Stimulated activated CD8-positive, alpha-beta memory T cell treated with anti-CD3 and anti-CD28 coated beads, Interleukin-2, amount 100 ng/mL, for 48 hours (primary cell): ENCODE data around the gene CEP43.
A peak's percentile ranks its signal among the peaks of the same experiment; 100 is the strongest.

Source experiments
- DNase-seq, 2 donors: peaks; one replicate each; pipeline ENCODE4 v3.0.0-alpha.2; 2020; ENCODE audit warnings: low read depth in 2 of 2

CEP43 gene

GRCh38 chr6:166969390-166970002 is 29.7 kb upstream of the CEP43 start:
- no peak for DNase-seq

GRCh38 chr6:166970091-166970490 is 29.1 kb upstream of the CEP43 start:
- DNase-seq = no peak

DNA sequence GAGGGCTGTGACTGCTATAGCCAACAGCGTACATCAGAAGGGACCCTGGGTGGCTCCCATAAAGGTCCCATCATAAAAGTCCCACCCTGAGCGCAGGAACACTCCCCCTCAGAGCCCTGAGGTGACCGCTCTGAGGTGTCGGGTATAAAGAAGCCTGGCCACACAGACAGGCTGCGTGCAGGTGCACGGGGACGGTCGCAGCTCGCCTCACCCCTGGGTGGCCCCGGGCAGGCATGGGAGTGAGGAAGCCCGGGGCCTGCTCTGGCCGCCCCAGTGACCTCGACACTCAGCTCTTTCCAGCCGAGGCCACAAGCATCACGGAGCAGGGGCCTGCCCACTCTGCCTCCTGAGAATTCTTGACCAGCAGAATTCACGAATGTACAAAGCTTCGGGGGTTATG is 28.4 kb upstream of the CEP43 start:
- no peak for DNase-seq

DNA sequence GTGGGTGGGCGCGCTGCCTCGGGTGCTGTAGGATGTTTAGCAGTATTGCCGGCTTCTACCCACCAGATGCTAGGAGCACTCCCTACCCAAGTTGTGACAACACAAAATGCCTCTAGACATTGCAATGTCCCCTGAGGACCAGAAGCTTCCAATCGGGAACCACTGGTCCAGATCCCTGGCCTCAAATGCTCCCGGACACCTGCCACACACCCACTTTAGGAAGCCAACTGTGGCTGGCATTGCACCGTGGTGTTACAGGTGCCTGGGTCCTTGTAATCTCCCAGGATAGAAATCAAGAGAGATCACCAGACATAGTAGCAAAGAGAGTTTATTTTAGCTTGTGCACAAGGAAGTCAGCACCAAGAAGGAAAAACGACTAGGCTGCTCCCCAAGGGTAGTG is 27.9 kb upstream of the CEP43 start:
- DNase-seq = no peak

DNA sequence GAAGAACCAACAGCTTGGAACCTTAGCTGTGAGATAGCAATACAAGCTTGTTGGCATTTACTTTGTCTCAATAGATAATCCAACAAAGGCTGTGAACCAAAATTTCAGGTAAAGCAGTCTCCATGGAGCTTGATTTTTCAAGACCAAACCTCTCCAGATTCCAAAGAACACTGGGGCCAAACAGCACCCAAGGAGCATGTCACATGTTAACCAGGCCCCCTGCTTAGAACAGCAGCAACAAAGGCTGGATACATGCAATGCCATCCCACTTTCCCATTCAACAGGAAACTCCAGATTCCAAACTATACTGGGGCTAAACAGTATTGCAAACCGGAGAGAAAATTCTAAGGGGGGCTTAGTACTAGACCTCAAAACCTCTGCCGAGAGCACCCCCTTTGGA is 27.1 kb upstream of the CEP43 start:
- no peak for DNase-seq

- DNase-seq = no peak
Observed at GRCh38 chr6:166976636-166977035, 22.6 kb upstream of the CEP43 start.

GRCh38 chr6:166977621-166978525 is 21.3 kb upstream of the CEP43 start:
- no peak for DNase-seq

- DNase-seq = no peak
Observed at GRCh38 chr6:166980738-166981137, 18.5 kb upstream of the CEP43 start.

- no peak for DNase-seq
Observed at GRCh38 chr6:166987448-166987847, 11.7 kb upstream of the CEP43 start.

GRCh38 chr6:166987930-166988329 is 11.3 kb upstream of the CEP43 start:
- no peak for DNase-seq

GRCh38 chr6:166988674-166989201 is 10.5 kb upstream of the CEP43 start:
- no peak for DNase-seq

DNA sequence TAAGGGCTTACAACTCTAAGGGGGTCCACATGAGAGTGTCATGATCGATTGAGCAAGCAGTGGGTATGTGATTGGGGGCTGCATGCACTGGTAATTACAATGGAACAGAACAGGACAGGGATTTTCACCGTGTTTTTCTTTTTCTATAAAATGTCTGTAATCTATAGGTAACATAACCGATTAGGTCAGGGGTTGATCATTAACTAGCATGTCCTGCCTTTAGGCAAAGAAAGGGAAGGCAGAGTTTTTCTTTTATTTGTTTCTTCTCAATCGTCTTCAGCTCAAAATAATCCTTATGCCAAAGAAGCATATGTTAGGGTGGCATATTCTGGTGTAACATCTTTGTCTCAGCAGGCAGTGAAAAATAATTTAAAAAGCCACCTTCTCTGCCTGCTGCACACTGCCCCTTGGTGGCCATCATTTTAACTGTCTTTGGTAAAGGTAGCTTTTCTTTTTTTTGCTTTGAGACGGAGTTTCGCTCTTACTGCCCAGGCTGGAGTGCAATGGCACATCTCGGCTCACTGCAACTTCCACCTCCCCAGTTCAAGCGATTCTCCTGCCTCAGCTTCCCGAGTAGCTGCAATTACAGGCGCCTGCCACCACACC is 9.7 kb upstream of the CEP43 start:
- no peak for DNase-seq

- DNase-seq = no peak
Observed at GRCh38 chr6:166996406-166996805, 2.8 kb upstream of the CEP43 start.

DNA sequence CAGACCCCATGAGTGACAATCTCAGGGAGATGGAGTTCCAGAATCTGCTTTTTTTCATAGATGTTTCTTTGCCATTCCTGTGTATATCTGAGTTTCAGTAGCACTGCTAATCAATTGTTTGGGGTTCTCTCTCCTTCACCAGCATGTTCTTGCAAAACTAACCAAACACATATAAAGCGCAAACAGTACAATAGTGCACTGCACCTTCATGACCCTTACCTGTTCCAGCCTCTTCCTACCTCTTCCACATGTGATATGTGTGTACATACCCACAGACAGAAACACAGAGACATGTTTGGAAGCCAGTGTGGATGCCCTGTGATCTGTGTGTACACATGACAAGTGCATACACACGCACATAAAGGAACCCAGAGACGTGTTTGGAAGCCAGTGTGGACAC is 1.8 kb upstream of the CEP43 start:
- DNase-seq = no peak

DNA sequence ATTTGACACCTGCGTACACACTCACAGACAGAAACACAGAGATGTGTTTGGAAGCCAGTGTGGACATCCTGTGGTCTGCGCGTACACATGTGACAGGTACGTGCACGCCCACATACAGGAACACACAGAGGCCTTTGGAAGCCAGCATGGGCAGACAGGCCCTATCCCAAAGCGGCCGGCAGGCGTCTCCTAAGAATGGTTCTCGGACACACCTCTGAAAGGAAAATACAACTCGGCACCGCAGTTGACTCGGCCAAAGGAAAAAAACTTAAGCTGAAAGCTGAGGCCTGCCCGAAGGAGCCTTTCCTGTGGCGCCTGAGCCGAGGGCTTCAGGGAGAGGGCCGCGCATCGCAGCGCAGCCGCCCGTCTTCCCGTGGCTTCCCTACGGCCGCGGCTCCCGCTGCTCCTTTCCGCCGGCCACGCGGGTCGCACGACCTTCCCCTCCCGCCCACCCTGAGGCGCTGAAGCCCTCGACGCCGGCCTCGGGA is 1.4 kb upstream of the CEP43 start:
- peak; percentile 27 to 45 for DNase-seq

GRCh38 chr6:166998256-166999144 is 697 bp upstream of the CEP43 start:
- peak in 1 of 2 donors; percentile 13 for DNase-seq

GRCh38 chr6:166999884-167000253 is 672 bp downstream of the CEP43 start:
- no peak for DNase-seq

DNA sequence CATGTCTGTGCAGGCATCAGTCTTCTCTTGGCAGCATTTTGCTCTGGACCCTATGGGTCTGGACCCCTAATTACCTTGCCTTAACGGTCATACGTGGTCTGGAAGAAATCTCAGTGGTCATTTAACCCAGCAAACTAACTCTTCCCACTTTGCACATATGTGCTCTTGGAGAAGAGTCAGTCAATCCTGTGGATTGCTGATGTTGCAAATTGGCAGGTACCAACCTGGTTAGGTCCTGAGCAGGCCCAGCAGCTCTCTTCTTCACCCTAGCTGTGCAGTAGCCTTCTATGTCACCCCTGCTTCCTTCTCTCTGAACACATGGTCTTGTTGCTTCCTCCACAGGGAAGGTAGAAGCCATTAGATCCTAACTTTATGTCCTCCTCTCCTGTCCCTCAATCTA is 1.6 kb downstream of the CEP43 start:
- no peak for DNase-seq

- no peak for DNase-seq
Observed at GRCh38 chr6:167005350-167006159, 6.4 kb downstream of the CEP43 start.

DNA sequence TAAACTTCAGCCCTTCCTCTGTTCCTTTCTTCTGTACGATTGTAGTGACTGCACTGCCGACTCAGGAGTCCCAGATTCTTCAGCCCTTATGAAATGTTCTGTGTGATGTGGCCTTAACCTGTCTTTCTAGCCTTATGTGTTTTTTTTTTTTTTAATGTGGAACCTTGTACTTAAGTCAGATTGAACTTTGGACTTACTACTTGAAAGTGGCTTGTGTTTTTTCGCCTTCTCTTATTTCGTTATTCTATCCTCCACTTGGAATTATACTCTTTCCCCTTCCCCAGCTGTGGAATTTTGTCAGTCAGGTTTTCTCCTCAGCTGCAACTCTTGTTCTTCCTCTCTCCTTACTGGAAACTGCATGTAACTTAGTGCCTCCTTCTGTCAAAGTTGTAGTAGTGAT is 8.8 kb downstream of the CEP43 start:
- DNase-seq = no peak

DNA sequence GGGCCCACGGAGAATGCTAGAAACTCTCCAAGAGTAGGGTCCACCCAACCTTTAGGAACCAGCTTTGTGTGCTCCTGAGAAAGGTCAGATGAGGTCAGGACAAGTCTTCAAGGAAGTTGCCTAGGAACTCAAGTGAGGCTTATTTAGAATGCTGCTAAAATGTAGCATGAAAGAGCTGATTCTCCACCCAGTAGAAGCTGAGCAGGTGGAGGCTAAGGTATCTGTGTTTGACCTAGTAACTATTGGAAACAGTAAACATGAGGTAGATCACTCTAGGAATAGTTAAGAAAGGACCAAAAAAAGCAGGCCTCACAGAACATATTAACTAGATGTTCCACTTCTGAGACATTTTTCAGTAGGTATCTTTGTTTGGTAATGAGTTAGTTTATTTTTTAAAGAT is 13.9 kb downstream of the CEP43 start:
- no peak for DNase-seq
